HL-60/S4 treated with retinoic acid at 250 ng/mL for 4 days and 3 days (cell line): ENCODE measurements around the gene GPC6.

Source experiments
- in situ Hi-C: fragments of 300-500 bp; cut with MboI; formaldehyde crosslinking; loops from 2 replicates; pipeline ENCODE4 v1.7.0; 2022; ENCODE audit warnings: low sequenced_read_pairs

Gene GPC6

GRCh38 chr13:94073007-94073744, 846.6 kb downstream of the GPC6 start:
- in situ Hi-C loops, result no loop called here

- in situ Hi-C loops, result no loop called here
Observed at GRCh38 chr13:94079876-94080275, 853.3 kb downstream of the GPC6 start.

DNA sequence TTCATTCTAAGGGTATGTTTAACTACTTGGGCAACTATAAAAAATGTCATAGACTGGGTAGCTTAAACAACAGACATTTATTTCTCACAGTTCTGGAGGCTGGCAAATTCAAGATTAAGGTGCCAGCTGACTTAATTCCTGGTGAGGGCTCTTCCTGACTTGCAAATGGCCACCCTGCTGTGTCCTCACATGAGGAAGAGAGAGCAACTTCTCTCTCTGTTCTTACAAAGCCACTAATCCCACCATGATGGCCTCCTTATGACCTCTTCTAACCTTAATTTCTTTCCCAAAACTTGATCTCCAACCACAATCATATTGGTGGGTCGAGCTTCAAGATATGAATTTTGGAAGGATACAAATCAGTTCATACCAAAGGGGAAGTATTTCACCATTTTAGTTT, 853.9 kb downstream of the GPC6 start:
- in situ Hi-C loops, result no loop called here

GRCh38 chr13:94087100-94087499, 860.5 kb downstream of the GPC6 start:
- in situ Hi-C loops, result no loop called here

- in situ Hi-C loops, result no loop called here
Observed at GRCh38 chr13:94088742-94089141, 862.1 kb downstream of the GPC6 start.

GRCh38 chr13:94090773-94091480, 864.3 kb downstream of the GPC6 start:
- in situ Hi-C loops, result no loop called here

- in situ Hi-C loops, result no loop called here
Observed at GRCh38 chr13:94093652-94094315, 867.2 kb downstream of the GPC6 start.

GRCh38 chr13:94109715-94110374, 883.2 kb downstream of the GPC6 start:
- in situ Hi-C loops, result no loop called here

DNA sequence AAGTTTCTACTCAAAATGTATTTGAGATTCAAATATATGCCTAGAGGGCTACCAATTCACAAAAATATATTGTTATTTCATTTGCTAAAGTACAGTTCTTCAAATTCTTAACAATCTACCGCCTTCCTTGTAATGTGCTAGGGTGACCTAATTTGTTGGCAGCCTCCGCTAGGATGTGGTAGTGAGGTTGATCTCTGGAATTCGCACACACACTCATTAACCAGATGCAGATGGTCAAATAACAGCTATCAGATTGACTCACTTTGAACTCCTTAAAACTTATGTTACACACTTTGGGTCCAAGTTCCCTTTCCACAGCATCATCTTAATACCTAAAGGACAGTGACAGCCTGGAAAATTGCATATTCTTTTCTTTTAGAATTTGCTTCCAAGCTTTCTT, 885.6 kb downstream of the GPC6 start:
- in situ Hi-C loops, result no loop called here

- in situ Hi-C loops, result no loop called here
Observed at GRCh38 chr13:94112731-94113130, 886.1 kb downstream of the GPC6 start.

DNA sequence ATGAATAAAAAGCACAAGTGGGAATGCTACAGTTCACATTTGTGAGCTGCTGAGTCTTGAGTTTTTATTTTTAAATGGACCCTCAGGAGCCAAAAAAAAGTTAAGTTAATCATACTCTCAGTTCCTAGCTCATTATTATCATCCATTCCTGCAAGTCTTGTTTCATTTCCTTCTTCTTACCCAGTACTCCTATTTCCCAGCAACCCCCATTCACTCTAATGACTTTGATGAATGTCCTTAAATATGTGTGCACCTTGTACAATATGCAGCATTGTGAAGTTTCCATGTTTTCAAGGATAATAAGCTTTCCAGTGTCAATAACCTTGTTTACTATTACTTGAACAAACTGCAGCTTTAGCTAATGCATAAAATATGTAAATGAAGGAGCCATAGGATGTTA, 886.6 kb downstream of the GPC6 start:
- in situ Hi-C loops, result no loop called here

GRCh38 chr13:94114166-94114565, 887.6 kb downstream of the GPC6 start:
- in situ Hi-C loops, result no loop called here

- in situ Hi-C loops, result no loop called here
Observed at GRCh38 chr13:94115054-94115453, 888.4 kb downstream of the GPC6 start.

DNA sequence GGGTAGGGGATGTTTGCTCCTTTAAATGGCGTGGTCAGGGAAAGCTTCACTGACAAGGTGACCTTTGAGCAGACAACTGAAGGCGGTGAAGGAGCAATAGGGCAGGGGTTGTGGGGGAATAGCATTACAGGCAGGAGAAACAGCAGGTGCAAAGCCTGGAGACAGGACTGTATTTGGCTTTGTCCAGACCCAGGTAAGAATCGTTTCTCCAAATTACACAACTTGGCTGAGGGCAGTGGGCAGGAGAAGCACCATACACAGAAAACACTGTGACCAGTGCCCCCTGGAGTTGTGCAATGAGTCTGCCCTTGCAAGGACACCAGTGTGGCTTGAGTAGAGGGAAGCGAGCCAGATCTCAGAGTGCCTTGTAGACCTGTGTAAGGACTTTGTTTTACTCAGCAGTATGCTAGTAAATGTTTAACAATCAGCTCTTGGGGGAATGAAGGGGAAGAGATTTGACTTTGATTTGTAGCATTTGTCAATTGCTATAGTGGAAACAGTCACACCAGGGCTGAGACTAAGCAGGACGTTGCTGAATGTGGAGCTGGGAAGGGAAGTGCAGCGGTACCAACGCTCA, 892.8 kb downstream of the GPC6 start:
- in situ Hi-C loops, result no loop called here

DNA sequence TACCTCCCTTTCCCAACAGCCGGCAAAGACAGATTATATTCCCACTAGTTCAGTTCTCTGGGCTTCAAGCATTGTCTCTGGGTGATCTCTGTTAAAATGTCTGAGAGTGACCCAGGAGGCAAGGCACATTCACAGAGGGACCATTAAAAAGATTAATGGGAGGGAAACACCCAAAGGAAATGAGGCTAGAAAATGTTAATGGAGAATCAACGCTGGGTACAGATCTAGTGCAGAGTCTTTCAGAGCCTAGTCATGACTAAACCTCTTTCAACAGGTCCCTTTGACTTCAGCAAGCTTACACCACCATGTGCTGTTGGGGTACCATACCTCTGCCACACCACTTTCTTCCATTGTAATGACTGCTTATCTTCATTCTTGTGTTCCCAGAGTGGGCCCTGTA, 894.3 kb downstream of the GPC6 start:
- in situ Hi-C loops, result no loop called here

- in situ Hi-C loops, result no loop called here
Observed at GRCh38 chr13:94121686-94122085, 895.1 kb downstream of the GPC6 start.

DNA sequence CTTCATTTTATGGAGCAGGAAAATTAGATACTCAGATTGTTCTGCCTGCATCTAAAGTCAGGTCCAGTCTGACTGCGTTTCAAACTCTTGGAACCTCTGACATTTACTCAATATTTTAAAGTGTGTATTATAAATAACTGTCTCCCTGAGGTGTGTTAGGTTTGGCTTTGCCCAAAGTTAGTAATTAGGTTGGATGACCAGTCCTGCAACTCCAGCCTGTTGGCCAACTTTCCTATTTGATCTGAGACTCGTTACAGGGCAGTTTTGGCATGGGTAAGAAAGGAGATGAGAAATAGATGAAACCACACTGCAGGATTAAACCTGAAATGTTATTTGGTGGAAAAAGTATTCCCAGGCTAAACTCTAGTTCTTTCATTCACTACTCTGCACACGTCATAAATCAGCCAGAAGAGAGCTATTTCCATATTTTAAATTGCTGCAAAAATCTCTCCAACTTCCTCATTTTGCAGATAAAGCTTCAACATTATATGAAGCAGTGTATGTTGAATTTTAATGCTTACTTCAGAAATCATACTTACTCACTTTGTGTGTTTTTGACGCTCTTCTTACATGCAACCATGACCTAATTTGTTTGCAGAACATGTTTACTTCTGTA, 895.8 kb downstream of the GPC6 start:
- in situ Hi-C loops, result no loop called here

- in situ Hi-C loops, result no loop called here
Observed at GRCh38 chr13:94123557-94123956, 897.0 kb downstream of the GPC6 start.

DNA sequence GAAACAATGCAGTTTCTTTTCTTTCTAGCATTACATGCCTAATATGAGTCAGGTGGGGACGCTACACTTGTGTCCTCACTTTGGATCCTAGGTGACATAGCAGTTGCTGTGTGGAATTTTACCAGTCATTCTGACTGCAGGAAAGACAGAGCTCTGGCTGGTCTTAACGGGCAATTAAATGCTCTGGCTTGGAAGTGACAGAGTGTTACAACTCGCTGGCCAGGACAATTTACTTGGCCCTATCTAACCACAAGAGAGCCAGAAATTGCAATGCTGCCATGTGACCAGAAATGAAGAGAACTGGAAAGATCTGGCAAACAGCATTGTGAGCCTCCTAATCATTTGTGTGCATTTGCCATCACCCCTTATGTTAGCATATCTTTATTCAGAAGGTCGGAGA, 901.8 kb downstream of the GPC6 start:
- in situ Hi-C loops, result no loop called here

- in situ Hi-C loops, result no loop called here
Observed at GRCh38 chr13:94129490-94129894, 902.9 kb downstream of the GPC6 start.

DNA sequence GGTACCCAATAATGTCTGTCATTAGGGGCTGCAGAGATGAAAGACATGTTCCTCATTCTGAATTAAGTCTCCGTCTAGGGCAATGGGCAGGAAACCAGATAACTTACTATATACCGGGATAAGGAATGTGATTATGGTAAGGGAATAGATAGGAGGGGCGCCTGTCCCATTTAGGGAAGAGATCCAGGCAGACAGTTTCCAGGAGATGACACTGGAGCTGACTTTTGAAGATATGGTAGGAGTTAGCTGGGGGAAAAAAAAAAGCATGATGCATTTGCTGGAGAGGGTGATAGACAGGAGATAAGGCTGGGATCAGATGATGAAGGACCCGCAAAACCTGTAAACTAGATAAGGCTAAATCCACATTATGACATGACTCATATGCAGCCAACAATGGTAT, 912.2 kb downstream of the GPC6 start:
- in situ Hi-C loops, result no loop called here
